Activated naive CD8-positive, alpha-beta T cell (primary cell): Measurements from ENCODE around the gene FAM111B.

ENCODE experiments used
- H3K27ac Mint-ChIP-seq: one replicate; pipeline ENCODE4 v1.8.0; 2021; ENCODE audit warnings: mixed read lengths
- H3K27me3 Mint-ChIP-seq: one replicate; pipeline ENCODE4 v1.8.0; 2021; ENCODE audit warnings: mixed read lengths
- H3K36me3 Mint-ChIP-seq: one replicate; pipeline ENCODE4 v1.8.0; 2021; ENCODE audit warnings: mixed read lengths
- H3K4me1 Mint-ChIP-seq: one replicate; pipeline ENCODE4 v1.8.0; 2021; ENCODE audit warnings: low read depth, mixed read lengths
- H3K4me3 Mint-ChIP-seq: one replicate; pipeline ENCODE4 v1.8.0; 2021; ENCODE audit warnings: mild to moderate bottlenecking, mixed read lengths
- H3K9me3 Mint-ChIP-seq: one replicate; pipeline ENCODE4 v1.8.0; 2021; ENCODE audit warnings: low read depth, mixed read lengths

The FAM111B gene

DNA sequence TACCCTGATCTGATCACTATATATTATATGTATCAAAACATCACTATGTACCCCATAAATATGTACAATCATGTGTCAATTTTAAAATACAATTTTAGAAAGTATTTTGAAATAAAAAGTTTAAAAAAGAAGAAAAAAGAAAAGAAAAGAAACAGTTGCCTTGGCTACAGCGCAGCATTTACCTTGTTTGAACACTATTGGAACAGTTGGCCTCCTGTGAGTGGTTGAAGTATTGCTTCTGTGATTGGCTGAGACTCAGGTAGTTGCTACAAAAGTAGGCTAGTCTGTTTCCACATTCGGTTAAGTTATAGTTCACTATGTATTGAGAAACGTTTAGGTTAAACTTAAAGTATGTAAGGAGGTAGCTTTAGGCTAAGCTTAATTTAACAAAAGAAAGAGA is 57.0 kb downstream of the FAM111B start:
- H3K36me3 Mint-ChIP-seq, result no peaks in the 10 kb centered on the region
- H3K4me3 Mint-ChIP-seq, result no peak overlapping the region
- no peaks in the 10 kb centered on the region for H3K9me3 Mint-ChIP-seq
- no peaks in the 10 kb centered on the region for H3K4me1 Mint-ChIP-seq
- H3K27me3 Mint-ChIP-seq, result peaks cover 8% of the 10 kb centered on the region
- H3K27ac Mint-ChIP-seq, result no peak overlapping the region

DNA sequence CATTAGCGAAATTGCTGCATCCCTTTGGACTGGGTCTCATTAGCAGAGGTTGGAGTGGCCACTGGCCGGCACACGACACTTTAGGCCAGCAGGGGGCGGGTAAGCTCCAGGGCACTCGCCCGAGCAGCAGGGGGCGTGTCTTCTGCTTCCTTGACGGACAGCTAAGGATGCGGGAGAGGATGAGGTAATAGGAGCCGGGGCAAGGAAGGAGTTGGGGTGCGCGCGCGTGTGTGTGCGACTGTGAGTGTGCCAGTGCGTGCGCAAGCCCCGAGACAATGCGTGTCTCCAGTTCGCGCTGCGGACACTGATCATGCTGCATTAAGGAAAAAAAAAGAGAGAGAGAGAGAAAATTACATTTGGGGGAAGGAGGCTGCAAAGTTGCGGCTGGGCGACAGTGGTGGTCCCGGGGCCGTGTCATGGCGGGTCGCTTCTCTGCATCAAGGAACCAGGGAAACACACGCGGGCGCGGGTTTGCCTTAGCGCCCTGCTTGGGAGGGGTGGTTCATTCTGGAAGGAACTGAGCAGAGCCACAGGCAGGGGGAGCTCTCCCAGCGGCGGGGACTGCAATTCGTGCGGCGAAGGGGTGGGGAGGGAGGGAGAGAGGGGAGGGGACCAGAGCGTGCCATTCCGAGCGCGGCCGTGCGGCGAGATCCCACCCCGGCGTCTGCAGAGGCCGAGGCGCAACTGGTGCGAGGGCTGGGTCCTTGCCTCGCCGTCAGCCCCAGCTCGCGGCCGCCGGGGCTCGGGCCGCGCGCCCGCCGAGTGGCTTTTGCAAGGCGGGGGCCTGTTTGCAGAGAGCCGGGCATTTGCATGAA is 64.7 kb downstream of the FAM111B start, which contains the start of gene DTX4:
Gene DTX4 (plus strand): TSS at position 625 of the 815 bp plus-strand sequence. CDS start 464 bp downstream, outside the sequence.
- Mint-ChIP-seq H3K36me3 (no peaks in the 10 kb centered on the region), H3K27me3 (peaks cover 2% of the 10 kb centered on the region), H3K4me3 (peak within 1 kb of the TSS; percentile 88)

GRCh38 chr11:59172345-59173079 is 65.5 kb downstream of the FAM111B start:
- Mint-ChIP-seq H3K9me3 (no peaks in the 10 kb centered on the region), H3K4me3 (peak overlapping the region; percentile 88), H3K27ac (peak overlapping the region; percentile 41)

More for the DNA sequence above, 64.7 kb downstream of the FAM111B start, which contains the start of gene DTX4:
- H3K27ac Mint-ChIP-seq, result peak within 1 kb of the TSS; percentile 41
- no peaks in the 10 kb centered on the region for H3K9me3 Mint-ChIP-seq
- H3K4me1 Mint-ChIP-seq, result peaks cover 9% of the 10 kb centered on the region

GRCh38 chr11:59173080-59173963 is 66.3 kb downstream of the FAM111B start:
- Mint-ChIP-seq H3K9me3 (no peaks in the 10 kb centered on the region), H3K4me3 (peak overlapping the region; percentile 88), H3K27me3 (peaks cover 2% of the 10 kb centered on the region), H3K36me3 (no peaks in the 10 kb centered on the region), H3K27ac (no peak overlapping the region), H3K4me1 (peaks cover 9% of the 10 kb centered on the region)

More at GRCh38 chr11:59172345-59173079, 65.5 kb downstream of the FAM111B start:
- Mint-ChIP-seq H3K27me3 (peaks cover 2% of the 10 kb centered on the region), H3K4me1 (peaks cover 9% of the 10 kb centered on the region), H3K36me3 (no peaks in the 10 kb centered on the region)

- Mint-ChIP-seq H3K9me3 (no peaks in the 10 kb centered on the region), H3K4me1 (peaks cover 9% of the 10 kb centered on the region), H3K27ac (no peak overlapping the region), H3K4me3 (peak overlapping the region; percentile 37), H3K36me3 (no peaks in the 10 kb centered on the region), H3K27me3 (peaks cover 2% of the 10 kb centered on the region)
Measured at GRCh38 chr11:59173964-59174663, 67.1 kb downstream of the FAM111B start.

DNA sequence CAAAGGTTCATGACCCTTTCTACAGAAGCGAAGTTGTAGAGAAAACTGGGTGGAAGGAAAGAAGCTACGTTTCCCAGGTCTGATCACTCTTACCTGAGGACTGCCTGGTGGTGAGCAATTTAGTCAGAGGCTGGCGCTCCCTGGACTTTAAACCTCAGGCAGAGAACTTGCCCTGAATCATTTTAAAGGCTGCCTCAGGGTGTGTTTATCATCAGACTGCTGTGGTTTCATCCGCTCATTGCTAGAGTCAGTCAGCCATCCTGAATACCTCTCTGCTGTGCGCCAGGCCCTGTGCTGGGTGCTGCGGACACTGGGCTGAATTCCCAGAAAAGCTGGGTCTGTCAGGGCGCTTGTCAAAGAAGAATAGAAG is 67.6 kb downstream of the FAM111B start:
- peaks cover 9% of the 10 kb centered on the region for H3K4me1 Mint-ChIP-seq
- H3K36me3 Mint-ChIP-seq, result no peaks in the 10 kb centered on the region
- peaks cover 2% of the 10 kb centered on the region for H3K27me3 Mint-ChIP-seq
- H3K4me3 Mint-ChIP-seq, result no peak overlapping the region
- no peaks in the 10 kb centered on the region for H3K9me3 Mint-ChIP-seq
- H3K27ac Mint-ChIP-seq, result no peak overlapping the region

GRCh38 chr11:59175091-59175501 is 68.1 kb downstream of the FAM111B start:
- H3K27ac Mint-ChIP-seq, result no peak overlapping the region
- peaks cover 9% of the 10 kb centered on the region for H3K4me1 Mint-ChIP-seq
- H3K4me3 Mint-ChIP-seq, result no peak overlapping the region
- H3K9me3 Mint-ChIP-seq, result no peaks in the 10 kb centered on the region
- no peaks in the 10 kb centered on the region for H3K36me3 Mint-ChIP-seq
- peaks cover 2% of the 10 kb centered on the region for H3K27me3 Mint-ChIP-seq

GRCh38 chr11:59176330-59176729 is 69.3 kb downstream of the FAM111B start:
- H3K4me3 Mint-ChIP-seq, result no peak overlapping the region
- H3K4me1 Mint-ChIP-seq, result peaks cover 9% of the 10 kb centered on the region
- H3K36me3 Mint-ChIP-seq, result no peaks in the 10 kb centered on the region
- peaks cover 2% of the 10 kb centered on the region for H3K27me3 Mint-ChIP-seq
- no peak overlapping the region for H3K27ac Mint-ChIP-seq
- H3K9me3 Mint-ChIP-seq, result no peaks in the 10 kb centered on the region
